Right forelimb (tissue), 1 donor: Measurements from ENCODE around the gene LRP6.

Source experiments
- DNase-seq: peaks from one replicate; pipeline ENCODE4 v3.0.0-alpha.2; 2018

LRP6 gene

GRCh38 chr12:12108441-12109058 is 158.3 kb downstream of the LRP6 start:
- no peak for DNase-seq

- no peak for DNase-seq
These were observed 159.2 kb downstream of the LRP6 start for GRCh38 chr12:12107678-12108077.

GRCh38 chr12:12099102-12099501 is 167.7 kb downstream of the LRP6 start:
- no peak for DNase-seq

GRCh38 chr12:12098691-12099015 is 168.2 kb downstream of the LRP6 start:
- no peak for DNase-seq

GRCh38 chr12:12097891-12098690 is 168.8 kb downstream of the LRP6 start:
- DNase-seq = no peak

GRCh38 chr12:12095021-12095420 is 171.8 kb downstream of the LRP6 start:
- DNase-seq = no peak

GRCh38 chr12:12094481-12094880 is 172.4 kb downstream of the LRP6 start:
- no peak for DNase-seq

- no peak for DNase-seq
These were observed 174.7 kb downstream of the LRP6 start for GRCh38 chr12:12091977-12092663.

- no peak for DNase-seq
These were observed 175.8 kb downstream of the LRP6 start for GRCh38 chr12:12091071-12091470.

- no peak for DNase-seq
These were observed 178.1 kb downstream of the LRP6 start for GRCh38 chr12:12088761-12089160.

- DNase-seq = no peak
These were observed 178.7 kb downstream of the LRP6 start for GRCh38 chr12:12088147-12088546.

GRCh38 chr12:12087693-12088034 is 179.2 kb downstream of the LRP6 start:
- no peak for DNase-seq

- no peak for DNase-seq
These were observed 179.7 kb downstream of the LRP6 start for GRCh38 chr12:12086973-12087692.

- DNase-seq = no peak
These were observed 180.5 kb downstream of the LRP6 start for GRCh38 chr12:12086362-12086761.

GRCh38 chr12:12083688-12084087 is 183.2 kb downstream of the LRP6 start:
- DNase-seq = no peak

GRCh38 chr12:12081836-12082497 is 184.9 kb downstream of the LRP6 start:
- DNase-seq = no peak

- no peak for DNase-seq
These were observed 187.6 kb downstream of the LRP6 start for GRCh38 chr12:12079291-12079690.

- DNase-seq = no peak
These were observed 194.6 kb downstream of the LRP6 start for GRCh38 chr12:12072064-12072760.

GRCh38 chr12:12070674-12071656 is 195.9 kb downstream of the LRP6 start, which contains the start of gene BCL2L14:
BCL2L14 (plus strand) TSS chr12:12070939; CDS start chr12:12079306, 8,367 bp downstream.
- no peak for DNase-seq

GRCh38 chr12:12069821-12070548 is 196.9 kb downstream of the LRP6 start:
- no peak for DNase-seq
